Liver (tissue), 9 donors: ENCODE results near the gene OSGEP. TPM values are rescaled to one million over a fixed set of nuclear protein-coding genes. Genes with fewer than 3 reads are reported as not detected.

Source experiments
- DNase-seq: peaks from one replicate; pipeline ENCODE4 v3.0.0-alpha.2; 2017; ENCODE audit warnings: low spot score
- H3K27ac ChIP-seq, 2 donors: one replicate each; pipeline ENCODE4 v1.7.0; 2013; ENCODE audit warnings: inconsistent platforms in 2 of 2, low read length in 2 of 2, control low read depth in 1 of 2, low read depth in 1 of 2, mild to moderate bottlenecking in 1 of 2
- H3K27me3 ChIP-seq, 4 donors: one replicate each; pipeline versions ENCODE4 v1.6.1 to v1.7.0; 2013; ENCODE audit warnings: low read length in 3 of 4, inconsistent platforms in 1 of 4, mild to moderate bottlenecking in 1 of 4, moderate library complexity in 1 of 4; ENCODE audit not compliant: control insufficient read depth in 4 of 4, insufficient read depth in 4 of 4
- H3K36me3 ChIP-seq, 4 donors: one replicate each; pipeline versions ENCODE4 v1.6.1 to v1.7.0; 2013; ENCODE audit warnings: low read length in 3 of 4, mild to moderate bottlenecking in 3 of 4, low read depth in 1 of 4, moderate library complexity in 1 of 4; ENCODE audit not compliant: control insufficient read depth in 4 of 4, insufficient read depth in 3 of 4
- H3K4me1 ChIP-seq, 4 donors: one replicate each; pipeline versions ENCODE4 v1.6.1 to v1.7.0; 2013; ENCODE audit warnings: low read length in 3 of 4, mild to moderate bottlenecking in 3 of 4, moderate library complexity in 1 of 4; ENCODE audit not compliant: control insufficient read depth in 4 of 4, insufficient read depth in 4 of 4
- H3K4me3 ChIP-seq, 3 donors: one replicate each; pipeline versions ENCODE4 v1.6.1 to v1.7.0; 2013; ENCODE audit warnings: low read length in 3 of 3, control low read depth in 1 of 3, low read depth in 1 of 3, mild to moderate bottlenecking in 1 of 3
- H3K9ac ChIP-seq, 2 donors: one replicate each; pipeline ENCODE4 v1.7.0; 2013; ENCODE audit warnings: low read length in 2 of 2, mild to moderate bottlenecking in 2 of 2, moderate library complexity in 2 of 2, control low read depth in 1 of 2, low read depth in 1 of 2
- H3K9me3 ChIP-seq, 4 donors: one replicate each; pipeline versions ENCODE4 v1.6.1 to v1.7.0; 2013; ENCODE audit warnings: low read length in 3 of 4; ENCODE audit not compliant: control insufficient read depth in 4 of 4
- ATF3 ChIP-seq: IDR thresholded peaks from 2 replicates; pipeline ENCODE4 v1.6.1; 2016; ENCODE audit warnings: antibody characterized with exemption
- CTCF ChIP-seq: fragments of 150-350 bp; IDR thresholded peaks from 2 replicates; pipeline ENCODE4 v1.5.1; 2017; ENCODE audit warnings: improper control_type of control experiment, low read depth, low read length; ENCODE audit not compliant: missing input control
- EGR1 ChIP-seq, 2 donors: IDR thresholded peaks; 2 replicates each; pipeline ENCODE4 v1.6.1; 2016 to 2018; ENCODE audit warnings: antibody characterized with exemption in 2 of 2, low read depth in 2 of 2
- FOXA1 ChIP-seq: IDR thresholded peaks from 2 replicates; pipeline ENCODE4 v1.6.1; 2016; ENCODE audit warnings: antibody characterized with exemption
- FOXA2 ChIP-seq: IDR thresholded peaks from 2 replicates; pipeline ENCODE4 v1.6.1; 2016; ENCODE audit warnings: antibody characterized with exemption
- GABPA ChIP-seq, 2 donors: IDR thresholded peaks in 1 of 2; conservative IDR thresholded peaks in 1 of 2; 2 replicates each; pipeline ENCODE4 v1.6.1; 2016; ENCODE audit warnings: antibody characterized with exemption in 2 of 2, mild to moderate bottlenecking in 1 of 2, moderate library complexity in 1 of 2
- HNF4G ChIP-seq: IDR thresholded peaks from 2 replicates; pipeline ENCODE4 v1.6.1; 2016; ENCODE audit warnings: antibody characterized with exemption
- JUND ChIP-seq, 2 donors: IDR thresholded peaks; 2 replicates each; pipeline ENCODE4 v1.6.1; 2016; ENCODE audit warnings: antibody characterized with exemption in 2 of 2
- MAX ChIP-seq: IDR thresholded peaks from 2 replicates; pipeline ENCODE4 v1.6.1; 2016; ENCODE audit warnings: antibody characterized with exemption
- NR2F2 ChIP-seq: IDR thresholded peaks from 2 replicates; pipeline ENCODE4 v1.6.1; 2016; ENCODE audit warnings: antibody characterized with exemption
- RAD21 ChIP-seq, 2 donors: IDR thresholded peaks; 2 replicates each; pipeline ENCODE4 v1.6.1; 2016; ENCODE audit warnings: antibody characterized with exemption in 2 of 2, mild to moderate bottlenecking in 2 of 2
- REST ChIP-seq: IDR thresholded peaks from 2 replicates; pipeline ENCODE4 v1.6.1; 2016; ENCODE audit warnings: antibody characterized with exemption, mild to moderate bottlenecking
- RXRA ChIP-seq, 2 donors: IDR thresholded peaks; 2 replicates each; pipeline ENCODE4 v1.6.1; 2017 to 2018; ENCODE audit warnings: antibody characterized with exemption in 2 of 2, mild to moderate bottlenecking in 1 of 2
- SP1 ChIP-seq: IDR thresholded peaks from 2 replicates; pipeline ENCODE4 v1.6.1; 2018; ENCODE audit warnings: antibody characterized with exemption, mild to moderate bottlenecking
- TAF1 ChIP-seq: conservative IDR thresholded peaks from 2 replicates; pipeline ENCODE4 v1.6.1; 2016; ENCODE audit warnings: antibody characterized with exemption, mild to moderate bottlenecking
- ZBTB33 ChIP-seq: IDR thresholded peaks from 2 replicates; pipeline ENCODE4 v1.6.1; 2016; ENCODE audit warnings: antibody characterized with exemption
- WGBS: extraction: QIAGEN DNeasy Blood & Tissue Kit; methylation state at CpG from one replicate; pipeline ENCODE4 v1.1.7; 2013; 5-methylcytosine and 5-hydroxymethylcytosine counted together
- polyA plus RNA-seq, 2 donors: library from polyadenylated mRNA; stranded (reverse) in 1 of 2; unstranded in 1 of 2; fragments of 200-250 nt in 1 of 2; fragments of >200 nt in 1 of 2; fragmentation: Nextera tagmentation in 1 of 2; extraction: Ambion mirVana in 1 of 2; gene quantifications; one replicate each; pipeline versions ENCODE4 v1.2.1 to v1.2.3, GENCODE V29; 2013 to 2015
- total RNA-seq, 2 donors: library from RNA; depleted of rRNA; stranded (reverse); fragments of >200 nt; gene quantifications; one replicate each; pipeline ENCODE4 v1.2.3, GENCODE V29; 2014
- donor health status: healthy.
- donor health status: healthy.
- donor health status: healthy.
- donor health status: healthy.
- donor health status: healthy.

OSGEP gene
- total and polyA plus RNA-seq, 4 donors, result 18.1 to 39.0 (median 24.8) TPM

- WGBS, result 70% methylated on average over 2 of the region's 2 CpGs
- no peak for DNase-seq
- Histone ChIP-seq H3K27ac (no peak overlapping the region), H3K9me3 (no peaks in the 10 kb centered on the region), H3K36me3 (no peaks in the 10 kb centered on the region), H3K4me1 (peaks cover 0 to 6% (median 3%) of the 10 kb centered on the region in 4 donors), H3K4me3 (no peak overlapping the region), H3K9ac (no peak overlapping the region), H3K27me3 (no peaks in the 10 kb centered on the region)
- TF ChIP-seq HNF4G (no peak), MAX (no peak), FOXA2 (no peak), GABPA (IDR thresholded peaks at IDR 0.05 in 1 of 2, conservative IDR thresholded peaks at IDR 0.05 in 1 of 2) (no peak)
These were observed 36.1 kb downstream of the OSGEP start for GRCh38 chr14:20418501-20418909.

DNA sequence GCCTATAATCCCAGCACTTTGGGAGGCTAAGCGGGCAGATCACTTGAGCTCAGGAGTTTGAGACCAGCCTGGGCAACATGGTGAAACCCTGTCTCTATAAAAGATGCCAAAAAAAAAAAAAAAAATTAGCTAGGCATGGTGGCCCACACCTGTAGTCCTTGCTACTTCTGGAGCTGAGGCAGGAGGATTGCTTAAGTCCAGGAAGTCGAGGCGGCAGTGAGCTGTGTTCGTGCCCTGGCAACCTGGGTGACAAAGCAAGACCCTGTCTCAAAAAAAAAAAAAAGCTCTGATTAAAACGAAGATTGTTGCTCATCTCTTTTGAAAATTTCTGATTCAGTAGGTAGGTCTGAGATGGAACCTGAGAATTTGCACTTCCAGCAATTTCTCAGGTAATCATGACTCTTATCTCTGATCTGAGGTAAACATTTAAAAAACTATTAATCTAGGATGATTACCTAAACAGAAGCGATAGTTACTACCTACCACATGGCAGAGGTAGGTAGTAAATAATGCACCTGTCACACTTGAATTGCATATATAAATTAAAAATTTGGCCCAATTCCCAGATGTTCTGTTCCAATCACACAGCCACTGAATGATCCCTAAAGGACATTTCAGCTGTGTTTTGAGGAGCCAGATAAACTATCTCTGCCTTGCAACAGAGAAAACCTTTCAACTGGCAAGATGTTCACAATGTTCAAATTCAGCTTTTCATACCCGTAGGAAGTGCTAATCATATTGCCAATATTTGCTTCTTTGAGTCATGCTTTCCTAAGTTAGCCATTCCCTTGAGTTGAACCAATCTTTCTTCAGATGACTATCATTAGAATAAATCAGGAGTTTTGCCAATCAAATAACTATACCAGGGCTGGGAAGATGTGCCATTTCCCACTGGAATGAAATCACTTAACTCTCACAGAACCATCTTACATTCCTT, 37.1 kb downstream of the OSGEP start:
- no peak overlapping the region for H3K9ac ChIP-seq
- no peak overlapping the region for H3K27ac ChIP-seq
- peaks cover 0 to 9% (median 4%) of the 10 kb centered on the region in 4 donors for H3K4me1 ChIP-seq
- DNase-seq, result no peak
- no peaks in the 10 kb centered on the region for H3K36me3 ChIP-seq
- H3K27me3 ChIP-seq, result no peaks in the 10 kb centered on the region
- H3K9me3 ChIP-seq, result no peaks in the 10 kb centered on the region
- no peak for TF ChIP-seq ATF3
- no peak for TF ChIP-seq RAD21 (IDR thresholded peaks at IDR 0.05)
- no peak for TF ChIP-seq CTCF
- TF ChIP-seq HNF4G, result no peak
- no peak for TF ChIP-seq ZBTB33
- no peak for TF ChIP-seq REST
- no peak for TF ChIP-seq SP1
- TF ChIP-seq FOXA2, result no peak
- TF ChIP-seq EGR1 (IDR thresholded peaks at IDR 0.05; ENCODE audit: low read depth in 2 of 2), result no peak
- TF ChIP-seq TAF1, result no peak
- TF ChIP-seq MAX, result no peak
- no peak for TF ChIP-seq GABPA (IDR thresholded peaks at IDR 0.05 in 1 of 2, conservative IDR thresholded peaks at IDR 0.05 in 1 of 2)
- TF ChIP-seq NR2F2, result no peak
- TF ChIP-seq FOXA1, result no peak
- TF ChIP-seq RXRA (IDR thresholded peaks at IDR 0.05), result no peak
- no peak for TF ChIP-seq JUND (IDR thresholded peaks at IDR 0.05)
- no peak overlapping the region for H3K4me3 ChIP-seq
- WGBS, result 60% methylated on average over 7 of the region's 7 CpGs
